Neuronal stem cell (in vitro differentiated cells): ENCODE results near the gene PLXNA4.
A peak's percentile ranks its signal among the peaks of the same experiment; 100 is the strongest.

Experiments used
- DNase-seq: peaks from one replicate; pipeline ENCODE4 v3.0.0-alpha.2; 2013; ENCODE audit warnings: low spot score
- H2AFZ ChIP-seq: one replicate; pipeline ENCODE4 v1.6.1; 2013; ENCODE audit warnings: mild to moderate bottlenecking, low read length, inconsistent platforms
- H2AK5ac ChIP-seq: 2 replicates; pipeline ENCODE4 v1.6.1; 2013; ENCODE audit warnings: low read depth, mild to moderate bottlenecking, inconsistent platforms, low read length, moderate library complexity, mixed read lengths
- H2BK120ac ChIP-seq: 2 replicates; pipeline ENCODE4 v1.6.1; 2013; ENCODE audit warnings: low read depth, mild to moderate bottlenecking, inconsistent platforms, low read length, moderate library complexity, mixed read lengths
- H2BK12ac ChIP-seq: one replicate; pipeline ENCODE4 v1.6.1; 2013; ENCODE audit warnings: low read length, inconsistent platforms
- H2BK15ac ChIP-seq: 2 replicates; pipeline ENCODE4 v1.6.1; 2013; ENCODE audit warnings: mild to moderate bottlenecking, low read length, inconsistent platforms, mixed read lengths
- H2BK5ac ChIP-seq: one replicate; pipeline ENCODE4 v1.6.1; 2013; ENCODE audit warnings: inconsistent platforms, mild to moderate bottlenecking, low read length, moderate library complexity
- H3K14ac ChIP-seq: one replicate; pipeline ENCODE4 v1.6.1; 2013; ENCODE audit warnings: low read length, inconsistent platforms
- H3K18ac ChIP-seq: 2 replicates; pipeline ENCODE4 v1.6.1; 2013; ENCODE audit warnings: low read length, inconsistent platforms
- H3K23ac ChIP-seq: 2 replicates; pipeline ENCODE4 v1.6.1; 2013; ENCODE audit warnings: low read depth, mild to moderate bottlenecking, mixed read lengths, low read length, inconsistent platforms; ENCODE audit not compliant: poor library complexity
- H3K27ac ChIP-seq: replicated peaks from 3 replicates; pipeline ENCODE4 v1.5.1; 2013; ENCODE audit warnings: low read length, inconsistent platforms
- H3K27me3 ChIP-seq, 3 experiments: 2 replicates each; pipeline ENCODE4 v1.6.1; 2013; ENCODE audit warnings: low read length in 3 of 3, mild to moderate bottlenecking in 2 of 3, inconsistent platforms in 1 of 3, low read depth in 1 of 3, mixed read lengths in 1 of 3, moderate library complexity in 1 of 3; ENCODE audit not compliant: control insufficient read depth in 3 of 3, insufficient read depth in 3 of 3
- H3K36me3 ChIP-seq, 2 donors: replicated peaks in 1 of 2; 2 replicates each; pipeline ENCODE4 v1.6.1; 2013; ENCODE audit warnings: low read length in 2 of 2; ENCODE audit not compliant: control insufficient read depth in 2 of 2, insufficient read depth in 2 of 2
- H3K4ac ChIP-seq: 2 replicates; pipeline ENCODE4 v1.6.1; 2013; ENCODE audit warnings: inconsistent platforms, mild to moderate bottlenecking, low read length, moderate library complexity
- H3K4me1 ChIP-seq, 2 donors: 1 replicate in 1 of 2; 2 replicates in 1 of 2; pipeline ENCODE4 v1.6.1; 2013; ENCODE audit warnings: low read length in 2 of 2, low read depth in 1 of 2; ENCODE audit not compliant: control insufficient read depth in 2 of 2, insufficient read depth in 1 of 2
- H3K4me2 ChIP-seq: one replicate; pipeline ENCODE4 v1.6.1; 2013; ENCODE audit warnings: mild to moderate bottlenecking, low read length, inconsistent platforms; ENCODE audit not compliant: insufficient read depth, poor library complexity, severe bottlenecking
- H3K4me3 ChIP-seq, 2 donors: 2 replicates each; pipeline ENCODE4 v1.5.1; 2013; ENCODE audit warnings: low read length in 2 of 2, mild to moderate bottlenecking in 2 of 2, inconsistent platforms in 1 of 2, moderate library complexity in 1 of 2
- H3K79me1 ChIP-seq: one replicate; pipeline ENCODE4 v1.6.1; 2013; ENCODE audit warnings: low read depth, mild to moderate bottlenecking, inconsistent platforms, low read length, moderate library complexity
- H3K9ac ChIP-seq: one replicate; pipeline ENCODE4 v1.6.1; 2013; ENCODE audit warnings: mild to moderate bottlenecking, low read depth, low read length, inconsistent platforms; ENCODE audit not compliant: poor library complexity
- H3K9me3 ChIP-seq, 2 donors: replicated peaks in 1 of 2; 2 replicates each; pipeline versions ENCODE3 to v1.6.1; 2013; ENCODE audit warnings: low read length in 2 of 2, mild to moderate bottlenecking in 2 of 2, inconsistent platforms in 1 of 2, low read depth in 1 of 2, mixed read lengths in 1 of 2, moderate library complexity in 1 of 2; ENCODE audit not compliant: control insufficient read depth in 2 of 2, insufficient read depth in 1 of 2
- H4K8ac ChIP-seq: one replicate; pipeline ENCODE4 v1.6.1; 2013; ENCODE audit warnings: low read depth, mild to moderate bottlenecking, inconsistent platforms, low read length, moderate library complexity
- H4K91ac ChIP-seq: one replicate; pipeline ENCODE4 v1.6.1; 2013; ENCODE audit warnings: low read length, low read depth, mild to moderate bottlenecking, inconsistent platforms; ENCODE audit not compliant: poor library complexity
- WGBS, 2 donors: extraction: QIAGEN DNeasy Blood & Tissue Kit; methylation state at CpG; one replicate each; pipeline ENCODE4 v1.1.7; 2013; ENCODE audit warnings: missing lambda C conversion rate in 2 of 2, mixed read lengths in 1 of 2; ENCODE audit not compliant: insufficient read length in 2 of 2, insufficient replicate concordance in 1 of 2; ENCODE audit errors: extremely low coverage in 2 of 2; 5-methylcytosine and 5-hydroxymethylcytosine counted together

The PLXNA4 gene

GRCh38 chr7:132203021-132203420, 373.2 kb downstream of the PLXNA4 start:
- H3K36me3 ChIP-seq = no peaks in the 10 kb centered on the region
- no peak overlapping the region for H2BK12ac ChIP-seq
- no peak overlapping the region for H2AFZ ChIP-seq
- H3K4ac ChIP-seq = no peak overlapping the region
- no peak overlapping the region for H4K91ac ChIP-seq
- no peak overlapping the region for H2BK120ac ChIP-seq
- H4K8ac ChIP-seq = no peak overlapping the region
- no peak overlapping the region for H3K14ac ChIP-seq
- no peak overlapping the region for H3K18ac ChIP-seq
- no peak overlapping the region for H3K4me2 ChIP-seq
- no peak overlapping the region for H2AK5ac ChIP-seq
- WGBS, 2 donors = no CpG with 5 or more reads among the region's 7 CpGs
- no peak overlapping the region for H2BK15ac ChIP-seq
- H3K4me3 ChIP-seq = no peak overlapping the region
- no peak for DNase-seq
- no peaks in the 10 kb centered on the region for H3K27me3 ChIP-seq
- no peaks in the 10 kb centered on the region for H3K9me3 ChIP-seq
- no peaks in the 10 kb centered on the region for H3K79me1 ChIP-seq
- H3K9ac ChIP-seq = no peak overlapping the region
- no peak overlapping the region for H3K27ac ChIP-seq
- H3K23ac ChIP-seq = no peak overlapping the region
- H3K4me1 ChIP-seq = peaks cover 0 to 7% of the 10 kb centered on the region in 2 donors
- H2BK5ac ChIP-seq = no peak overlapping the region

GRCh38 chr7:132202541-132202940, 373.7 kb downstream of the PLXNA4 start:
- H4K91ac ChIP-seq = no peak overlapping the region
- no peak overlapping the region for H4K8ac ChIP-seq
- H3K79me1 ChIP-seq = no peaks in the 10 kb centered on the region
- H2BK12ac ChIP-seq = no peak overlapping the region
- no peak overlapping the region for H3K4me3 ChIP-seq
- no peak overlapping the region for H2BK5ac ChIP-seq
- H3K9me3 ChIP-seq = no peaks in the 10 kb centered on the region
- no peak overlapping the region for H3K27ac ChIP-seq
- no peak for DNase-seq
- H3K27me3 ChIP-seq = no peaks in the 10 kb centered on the region
- no peak overlapping the region for H3K4ac ChIP-seq
- no peaks in the 10 kb centered on the region for H3K36me3 ChIP-seq
- no peak overlapping the region for H2BK120ac ChIP-seq
- no peak overlapping the region for H3K9ac ChIP-seq
- peak overlapping the region; percentile 4 for H3K18ac ChIP-seq
- H2AK5ac ChIP-seq = no peak overlapping the region
- H3K4me2 ChIP-seq = no peak overlapping the region
- no CpG with 5 or more reads among the region's 9 CpGs for WGBS, 2 donors
- H2AFZ ChIP-seq = no peak overlapping the region
- H3K4me1 ChIP-seq = peaks cover 0 to 7% of the 10 kb centered on the region in 2 donors
- H3K23ac ChIP-seq = peak overlapping the region; percentile 13
- H2BK15ac ChIP-seq = no peak overlapping the region
- H3K14ac ChIP-seq = no peak overlapping the region

- no peak for DNase-seq
- H3K9me3 ChIP-seq = no peaks in the 10 kb centered on the region
- H2BK12ac ChIP-seq = no peak overlapping the region
- no peak overlapping the region for H2BK120ac ChIP-seq
- no peak overlapping the region for H3K9ac ChIP-seq
- H3K4me2 ChIP-seq = no peak overlapping the region
- no CpG with 5 or more reads among the region's 4 CpGs for WGBS, 2 donors
- no peak overlapping the region for H2AK5ac ChIP-seq
- H3K18ac ChIP-seq = no peak overlapping the region
- no peak overlapping the region for H3K23ac ChIP-seq
- H3K4ac ChIP-seq = no peak overlapping the region
- H2AFZ ChIP-seq = no peak overlapping the region
- H3K79me1 ChIP-seq = no peaks in the 10 kb centered on the region
- no peak overlapping the region for H3K14ac ChIP-seq
- no peak overlapping the region for H2BK15ac ChIP-seq
- no peaks in the 10 kb centered on the region for H3K36me3 ChIP-seq
- H4K91ac ChIP-seq = no peak overlapping the region
- H2BK5ac ChIP-seq = no peak overlapping the region
- no peak overlapping the region for H4K8ac ChIP-seq
- no peak overlapping the region for H3K4me3 ChIP-seq
- no peaks in the 10 kb centered on the region for H3K4me1 ChIP-seq
- H3K27ac ChIP-seq = no peak overlapping the region
- no peaks in the 10 kb centered on the region for H3K27me3 ChIP-seq
These were observed 376.1 kb downstream of the PLXNA4 start for GRCh38 chr7:132200141-132200540.

- H3K36me3 ChIP-seq = no peaks in the 10 kb centered on the region
- no peak for DNase-seq
These were observed 376.6 kb downstream of the PLXNA4 start for GRCh38 chr7:132199626-132200025.

More at GRCh38 chr7:132199626-132200025, 376.6 kb downstream of the PLXNA4 start:
- Histone ChIP-seq H2BK120ac (no peak overlapping the region), H3K23ac (no peak overlapping the region), H2BK15ac (no peak overlapping the region), H3K79me1 (no peaks in the 10 kb centered on the region), H2AK5ac (no peak overlapping the region), H4K91ac (no peak overlapping the region), H3K14ac (no peak overlapping the region), H3K18ac (no peak overlapping the region), H2AFZ (no peak overlapping the region), H2BK5ac (no peak overlapping the region), H2BK12ac (no peak overlapping the region), H3K9me3 (no peaks in the 10 kb centered on the region), H4K8ac (no peak overlapping the region), H3K9ac (no peak overlapping the region), H3K27me3 (no peaks in the 10 kb centered on the region), H3K4me3 (no peak overlapping the region), H3K4ac (no peak overlapping the region), H3K4me2 (no peak overlapping the region), H3K27ac (no peak overlapping the region), H3K4me1 (no peaks in the 10 kb centered on the region)
- WGBS, 2 donors = no CpG with 5 or more reads among the region's 2 CpGs
